Effector CD4-positive, alpha-beta T cell (primary cell): ENCODE data around the gene SLC7A5.
"Not testable (repeated sequence)": the region's sequence is repeated elsewhere in the genome, so short reads cannot be mapped to it uniquely, and the experiment has no call there.

Source experiments
- DNase-seq: peaks from one replicate; pipeline ENCODE4 v3.0.0-alpha.2; 2020

Gene SLC7A5

DNA sequence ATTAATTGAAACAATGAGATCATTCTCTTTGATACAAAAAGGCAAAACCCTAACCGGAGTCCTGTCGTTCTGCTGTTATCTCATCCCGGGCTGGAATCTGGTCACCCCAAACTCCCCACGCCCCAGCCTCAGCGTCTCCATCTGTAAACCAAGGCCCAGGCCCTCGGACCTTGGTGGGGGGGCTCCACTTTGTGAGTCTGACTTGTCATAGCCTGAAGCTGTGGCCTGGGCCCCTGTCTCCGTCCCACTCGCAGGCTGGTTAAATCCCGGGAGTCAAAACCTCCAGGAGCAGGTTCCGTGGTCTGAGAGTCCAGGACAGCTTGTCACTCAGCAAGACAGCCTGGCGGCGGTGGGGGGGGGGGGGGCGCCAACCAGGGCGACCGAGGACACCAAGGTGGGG, 50.0 kb downstream of the SLC7A5 start:
- no peak for DNase-seq

DNA sequence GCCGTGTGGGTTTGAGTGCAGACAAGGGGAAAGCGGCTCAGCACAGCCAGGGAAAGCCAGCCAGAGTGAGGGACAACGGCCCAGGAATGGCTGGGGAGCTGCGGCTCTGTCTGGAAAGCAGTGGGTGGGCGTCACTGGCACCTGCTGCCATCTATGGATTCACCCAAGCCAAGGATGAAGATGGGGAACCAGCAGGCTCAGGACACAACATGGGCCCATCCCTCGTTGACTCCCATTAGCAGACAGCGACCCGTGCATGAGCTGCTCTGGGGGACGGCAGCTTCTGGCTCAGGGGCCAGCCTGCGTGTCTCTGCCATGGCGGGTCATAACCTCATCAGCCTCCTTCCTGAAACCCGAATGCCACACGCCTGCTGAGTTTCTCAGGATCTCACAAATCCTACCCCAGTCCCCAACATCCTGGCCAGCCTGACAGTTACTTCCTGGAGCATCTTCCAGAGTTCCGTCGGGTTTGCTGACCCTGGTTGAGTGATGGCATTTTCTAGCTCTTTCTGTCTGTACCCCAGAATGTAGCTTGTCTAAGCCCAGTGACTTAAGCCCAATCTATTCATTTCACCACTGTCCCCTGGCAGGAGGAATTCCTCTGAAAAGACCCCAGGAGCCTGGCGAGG, 50.7 kb downstream of the SLC7A5 start:
- DNase-seq = no peak

DNA sequence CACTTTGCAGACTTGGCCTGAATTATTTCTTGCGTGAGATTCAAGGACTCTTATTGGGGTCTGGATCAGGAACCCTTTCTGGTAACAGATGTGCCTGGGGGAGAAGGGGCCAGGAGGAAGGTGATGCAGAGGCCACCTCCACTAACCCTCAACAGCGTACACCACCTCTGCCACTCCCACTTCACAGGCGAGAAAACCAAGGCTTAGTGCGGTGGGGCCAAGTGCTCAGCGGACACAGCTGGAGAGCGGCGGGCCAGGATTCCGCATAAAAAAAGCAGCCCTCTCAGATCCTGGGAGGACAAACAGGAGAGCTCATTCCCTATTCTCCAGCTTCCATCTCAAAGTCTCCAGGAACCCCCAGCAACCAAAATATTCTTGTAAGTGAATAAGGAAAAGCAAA, 51.4 kb downstream of the SLC7A5 start:
- DNase-seq = no peak

DNA sequence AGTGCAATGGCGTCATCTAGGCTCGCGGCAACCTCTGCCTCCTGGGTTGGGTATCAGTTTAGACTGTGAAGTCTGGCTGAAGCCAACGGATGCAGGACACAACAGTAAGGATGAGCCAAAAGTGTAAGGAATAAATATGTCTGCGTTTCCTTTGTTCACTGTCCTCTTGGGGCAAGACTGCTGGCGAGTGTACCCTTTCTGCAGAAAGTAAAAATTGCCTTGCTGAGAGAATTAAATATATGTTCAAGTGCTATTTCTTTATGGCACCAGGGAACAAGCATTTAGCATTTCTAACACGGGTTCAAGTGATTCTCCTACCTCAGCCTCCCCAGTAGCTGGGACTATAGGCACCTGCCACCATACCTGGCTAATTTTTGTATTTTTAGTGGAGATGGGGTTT, 51.9 kb downstream of the SLC7A5 start:
- not testable (repeated sequence) for DNase-seq

DNA sequence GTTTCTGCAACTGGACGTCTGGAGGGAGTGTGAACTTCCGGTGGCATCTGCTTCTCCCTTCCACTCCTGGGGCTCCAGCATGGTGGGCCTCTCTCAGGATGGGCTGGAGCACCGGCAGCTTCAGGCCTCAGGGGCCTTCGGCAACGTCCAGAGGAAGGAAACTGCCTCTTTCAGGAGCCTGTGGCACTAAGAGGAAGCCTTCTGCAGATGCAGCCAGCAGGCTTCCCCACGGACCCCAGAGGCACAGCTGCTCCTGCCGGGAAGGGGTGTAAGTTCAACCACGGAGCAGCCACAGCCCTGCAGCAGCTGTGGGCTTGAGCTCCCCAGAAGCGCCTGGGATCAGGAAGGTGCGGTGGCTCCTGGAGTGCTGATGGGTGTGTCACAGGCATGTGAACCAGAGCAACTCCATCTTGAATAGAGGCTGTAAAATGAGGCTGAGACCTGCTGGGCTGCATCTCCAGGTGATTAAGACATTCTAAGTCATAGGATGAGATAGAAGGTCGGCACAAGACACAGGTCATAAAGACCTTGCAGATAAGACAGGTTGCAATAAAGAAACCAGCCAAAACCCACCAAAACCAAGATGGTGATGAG, 52.7 kb downstream of the SLC7A5 start:
- no peak for DNase-seq

DNA sequence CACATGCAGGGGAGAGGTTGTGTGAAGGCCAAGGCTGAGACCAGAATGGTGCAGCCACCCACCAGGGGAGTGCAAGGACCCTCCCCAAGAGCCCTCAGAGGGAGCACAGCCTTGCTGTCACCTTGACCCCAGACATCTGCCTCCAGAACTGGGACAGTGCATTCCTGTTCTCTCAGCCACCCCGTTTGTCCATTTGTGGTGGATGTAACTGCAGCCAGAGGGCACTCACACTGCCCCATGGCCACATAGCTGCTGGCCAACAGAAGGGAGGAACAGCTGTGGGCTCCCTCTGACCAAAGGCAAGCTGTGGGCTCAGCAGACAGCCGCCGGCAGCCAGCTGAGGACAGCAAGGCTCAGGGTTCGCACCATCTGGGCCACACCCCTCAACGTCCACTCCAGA, 53.7 kb downstream of the SLC7A5 start:
- DNase-seq = no peak

DNA sequence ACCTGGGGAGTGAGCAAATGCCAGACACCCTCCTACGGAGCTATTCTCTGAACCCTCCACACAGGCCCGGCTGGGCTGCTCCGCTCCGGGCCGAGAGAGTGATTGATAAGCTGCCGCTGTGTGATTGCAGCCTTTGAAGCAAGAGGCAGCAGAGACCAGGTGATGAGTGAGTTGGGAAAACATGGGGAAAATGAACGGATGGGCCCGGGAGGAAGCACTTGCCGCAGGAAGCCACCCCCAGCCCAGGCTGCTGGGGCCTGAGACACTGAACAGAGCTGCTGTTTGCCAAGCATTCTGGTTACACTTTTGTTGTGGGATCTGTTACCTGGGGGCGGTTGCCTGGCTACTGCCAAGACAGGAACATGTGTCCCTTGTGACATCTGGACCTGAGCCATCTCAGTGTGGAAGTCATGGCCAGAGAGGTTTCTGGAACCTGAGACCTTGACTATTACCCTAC, 57.1 kb downstream of the SLC7A5 start:
- DNase-seq = no peak

DNA sequence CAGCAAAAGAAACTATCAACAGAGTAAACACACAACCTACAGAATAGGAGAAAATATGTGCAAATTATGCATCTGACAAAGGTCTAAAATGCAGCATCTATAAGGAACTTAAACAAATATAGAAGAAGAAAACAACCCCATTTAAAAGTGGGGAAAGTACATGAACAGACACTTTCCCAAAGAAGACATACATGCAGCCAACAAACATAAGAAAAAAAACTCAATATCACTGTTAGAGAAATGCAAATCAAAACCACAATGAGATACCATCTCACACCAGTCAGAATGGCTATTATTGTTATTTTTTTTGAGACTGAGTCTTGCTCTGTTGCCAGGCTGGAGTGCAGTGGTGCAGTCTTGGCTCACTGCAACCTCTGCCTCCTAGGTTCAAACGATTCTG, 57.9 kb downstream of the SLC7A5 start:
- not testable (repeated sequence) for DNase-seq

DNA sequence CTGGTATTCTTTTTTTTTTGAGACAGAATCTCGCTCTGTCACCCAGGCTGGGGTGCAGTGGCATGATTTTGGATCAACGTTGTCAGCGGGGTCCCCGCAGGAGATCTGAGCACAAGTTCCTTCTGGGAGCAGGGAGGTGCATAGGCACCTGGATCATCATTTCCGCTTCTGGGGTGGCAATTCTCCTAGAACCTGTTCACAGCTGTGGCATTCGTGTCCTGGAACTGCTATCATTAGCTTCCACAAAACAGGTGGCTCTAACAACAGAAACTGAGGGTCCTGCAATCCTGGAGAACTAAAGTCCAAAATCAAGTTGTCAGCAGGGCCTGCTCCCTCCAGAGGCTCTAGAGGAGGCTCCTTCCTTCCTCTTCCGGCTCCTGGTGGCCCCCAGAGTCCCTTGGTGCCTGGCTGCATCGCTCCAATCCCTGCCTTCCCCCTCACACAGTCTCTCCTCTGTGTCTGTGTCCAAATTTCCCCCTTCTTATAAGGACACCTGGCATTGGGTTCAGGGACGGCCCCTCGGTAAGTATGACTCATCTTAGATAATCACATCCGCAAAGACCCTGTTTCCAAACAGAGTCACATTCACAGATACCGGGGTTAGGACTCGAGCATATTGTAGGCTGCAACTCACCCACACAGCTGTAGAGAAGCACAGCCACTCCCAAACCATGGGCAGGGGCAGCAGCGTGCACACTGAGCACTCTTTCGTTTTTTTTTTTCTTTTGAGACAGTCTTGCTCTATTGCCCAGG, 60.0 kb downstream of the SLC7A5 start:
- no peak for DNase-seq

DNA sequence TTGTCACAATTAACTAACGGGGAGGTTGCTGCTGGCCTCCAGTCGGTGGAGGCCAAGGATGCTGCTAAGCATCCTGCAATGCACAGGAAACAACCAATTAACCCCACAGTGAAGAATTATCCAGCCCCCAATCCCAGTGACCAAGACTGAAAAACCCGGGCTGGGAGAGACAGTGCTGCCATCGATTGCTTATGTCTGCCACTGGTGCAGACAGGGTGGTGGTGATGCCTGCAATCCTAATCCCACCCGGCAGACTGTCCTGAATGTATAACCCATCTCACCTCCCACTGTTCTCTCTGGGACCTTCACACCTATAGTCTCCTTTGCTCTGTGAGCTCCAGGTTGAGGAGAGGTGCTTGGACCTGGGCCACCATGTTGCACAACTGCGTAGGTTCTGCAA, 61.2 kb downstream of the SLC7A5 start:
- DNase-seq = no peak

DNA sequence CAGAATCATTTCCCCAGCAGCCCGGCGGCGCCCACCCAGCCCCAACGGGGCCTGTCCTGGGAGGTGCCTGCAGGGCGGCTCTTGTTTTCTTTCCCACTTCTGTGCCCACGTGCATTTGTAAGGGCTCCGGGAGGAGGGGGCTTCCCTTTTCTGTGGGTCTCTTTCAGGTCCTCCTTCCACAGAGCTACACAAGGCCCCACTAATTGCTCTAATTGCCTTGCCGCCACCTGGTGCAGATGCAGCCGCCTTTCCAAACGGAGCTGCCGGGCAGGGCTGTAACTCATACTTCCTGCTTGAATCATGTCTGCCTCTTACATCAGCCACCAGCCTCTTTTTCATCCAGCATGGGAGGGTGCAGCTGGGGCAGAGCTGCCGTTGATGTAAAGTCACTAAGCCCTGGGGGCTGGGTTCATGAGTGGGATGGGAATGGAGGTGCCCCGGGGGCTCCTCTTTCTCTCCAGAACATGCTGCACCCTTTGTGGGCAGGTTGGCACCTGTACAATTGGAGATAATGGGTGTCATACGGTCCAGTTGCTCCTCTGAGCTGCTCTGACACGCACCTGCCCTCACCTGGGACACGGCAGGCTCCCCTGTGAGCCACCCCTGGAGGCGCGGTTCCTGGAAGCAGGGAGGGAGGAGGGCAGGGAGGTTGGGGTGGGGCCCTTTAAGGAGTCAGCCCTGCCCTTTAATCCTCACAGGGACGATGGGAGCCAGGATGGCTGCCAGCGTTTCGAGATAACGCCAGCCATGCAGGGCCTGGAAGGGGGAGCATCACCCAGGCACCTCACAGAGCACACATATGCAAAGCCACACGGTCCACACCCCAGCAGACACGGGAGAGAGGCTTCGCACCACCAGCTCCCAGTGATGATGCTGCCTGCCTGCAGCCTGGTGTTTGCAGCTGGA, 62.4 kb downstream of the SLC7A5 start:
- no peak for DNase-seq

DNA sequence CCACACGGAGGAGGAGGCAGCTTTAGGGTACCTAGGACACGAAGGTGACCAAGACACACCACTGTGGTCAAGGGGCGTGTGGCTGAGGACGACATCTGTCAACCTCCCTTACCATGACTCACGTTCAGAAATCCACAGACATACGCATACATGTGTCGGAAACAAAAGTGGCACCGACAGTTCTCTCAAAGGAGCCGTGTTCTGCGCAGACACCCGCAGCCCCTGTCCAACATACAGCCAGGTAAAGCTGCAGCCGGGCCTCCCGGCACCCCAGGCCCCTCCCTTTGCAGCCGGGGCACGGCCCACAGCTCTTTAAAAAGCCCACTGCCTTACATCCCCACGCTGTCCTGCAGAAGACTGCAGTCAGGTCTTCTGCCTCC, 63.1 kb downstream of the SLC7A5 start:
- no peak for DNase-seq

DNA sequence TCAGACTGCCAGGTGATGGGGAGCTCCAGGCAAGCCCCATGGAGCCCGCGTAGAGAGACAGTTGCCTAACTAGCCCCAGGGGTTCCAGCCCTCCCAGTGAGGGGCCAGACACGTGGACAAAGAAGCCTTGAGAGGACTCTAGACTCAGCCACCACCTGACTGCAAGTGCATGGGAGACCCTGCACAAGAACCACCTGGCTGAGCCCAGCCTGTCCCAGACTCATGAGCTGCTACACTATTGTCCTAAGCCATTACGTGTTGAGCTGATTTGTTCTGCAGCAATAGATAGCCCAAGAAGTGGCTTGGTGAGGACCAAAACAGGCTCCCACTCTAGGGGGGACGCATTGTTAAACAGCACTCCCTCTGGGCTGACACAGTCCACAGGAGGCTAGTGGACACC, 65.9 kb downstream of the SLC7A5 start:
- DNase-seq = no peak

DNA sequence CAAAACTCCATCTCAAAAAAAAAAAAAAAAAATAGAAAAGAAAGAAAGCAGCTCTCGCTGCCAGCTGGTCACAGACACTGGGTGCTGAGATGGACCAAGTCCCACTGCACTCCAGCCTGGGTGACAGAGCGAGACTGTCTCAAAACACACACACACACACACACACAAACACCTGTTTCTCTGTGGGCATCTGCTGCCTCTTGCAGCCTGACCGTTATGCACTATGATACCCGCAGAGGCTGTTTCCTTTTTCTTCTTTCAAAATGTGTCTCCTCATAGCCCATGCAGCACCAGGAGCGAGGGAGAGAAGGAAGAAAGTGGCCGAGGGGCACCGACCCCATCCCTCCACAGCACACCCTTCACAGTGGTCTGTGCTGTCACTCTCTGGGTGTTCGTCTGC, 66.6 kb downstream of the SLC7A5 start:
- no peak for DNase-seq

DNA sequence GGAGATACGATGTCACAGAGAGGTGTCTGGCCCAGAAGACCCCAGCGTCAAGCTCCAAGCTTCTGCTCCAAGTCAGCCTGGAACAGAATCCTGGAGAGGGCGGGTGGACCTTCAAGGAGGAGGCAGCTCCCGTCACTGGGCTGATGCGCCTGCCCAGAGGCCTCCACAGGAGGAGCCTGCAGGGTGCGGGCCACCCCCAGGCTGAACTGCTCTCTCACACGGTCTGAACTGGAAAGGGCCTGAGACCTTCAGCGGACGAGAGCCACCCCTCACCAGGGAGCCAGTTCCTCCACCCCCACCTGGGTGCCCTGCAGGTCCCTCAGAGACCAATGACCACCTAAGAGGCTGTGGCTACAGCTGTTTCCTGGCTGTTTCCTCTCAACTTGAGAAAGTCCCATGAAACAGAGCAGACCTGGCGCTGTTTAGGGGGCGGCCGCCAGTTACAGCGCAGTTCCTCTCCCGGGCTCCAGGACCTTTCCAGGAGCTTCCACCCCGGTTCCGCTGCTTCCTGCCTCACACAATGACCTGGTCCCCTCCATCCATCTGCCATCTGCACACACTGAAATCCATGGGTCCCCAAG, 67.5 kb downstream of the SLC7A5 start:
- no peak for DNase-seq

DNA sequence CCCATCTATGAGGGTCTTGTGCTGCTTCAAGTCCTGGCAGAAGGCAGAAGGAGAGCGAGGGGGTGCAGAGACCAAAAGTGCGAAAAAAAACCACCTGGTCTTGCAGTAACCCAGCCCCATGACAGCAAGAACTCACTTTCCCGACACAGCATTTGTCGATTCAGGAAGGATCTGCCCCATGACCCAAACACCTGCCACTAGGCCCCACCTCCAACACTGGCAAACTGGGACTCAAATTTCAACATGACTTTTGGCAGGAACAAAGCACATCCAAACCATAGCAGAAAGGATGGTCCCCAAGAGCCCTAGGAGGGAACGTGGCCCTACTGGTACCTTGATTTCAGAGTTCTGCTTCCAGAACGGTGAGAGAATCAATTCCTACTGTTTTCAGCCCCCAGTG, 68.8 kb downstream of the SLC7A5 start:
- no peak for DNase-seq

DNA sequence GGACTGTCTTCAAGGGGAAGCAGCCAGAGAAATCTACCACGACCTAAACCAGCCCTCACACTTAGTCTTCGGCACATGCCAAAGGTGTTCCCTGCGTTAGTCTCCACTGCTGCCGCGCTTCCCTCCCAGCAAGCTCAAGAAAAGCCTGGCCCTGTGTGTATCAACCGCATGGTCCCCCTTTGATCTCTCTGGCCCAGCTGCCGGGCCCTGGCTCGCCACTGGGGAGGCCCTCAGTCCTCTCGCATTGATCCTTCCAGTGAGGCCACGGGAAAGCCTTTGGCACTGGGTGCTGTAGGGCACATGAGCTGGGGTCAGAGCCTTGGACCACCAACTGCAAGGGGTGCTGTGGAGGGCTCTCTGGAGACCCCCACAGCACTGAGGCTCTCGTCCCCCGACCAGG, 74.0 kb downstream of the SLC7A5 start:
- DNase-seq = no peak

DNA sequence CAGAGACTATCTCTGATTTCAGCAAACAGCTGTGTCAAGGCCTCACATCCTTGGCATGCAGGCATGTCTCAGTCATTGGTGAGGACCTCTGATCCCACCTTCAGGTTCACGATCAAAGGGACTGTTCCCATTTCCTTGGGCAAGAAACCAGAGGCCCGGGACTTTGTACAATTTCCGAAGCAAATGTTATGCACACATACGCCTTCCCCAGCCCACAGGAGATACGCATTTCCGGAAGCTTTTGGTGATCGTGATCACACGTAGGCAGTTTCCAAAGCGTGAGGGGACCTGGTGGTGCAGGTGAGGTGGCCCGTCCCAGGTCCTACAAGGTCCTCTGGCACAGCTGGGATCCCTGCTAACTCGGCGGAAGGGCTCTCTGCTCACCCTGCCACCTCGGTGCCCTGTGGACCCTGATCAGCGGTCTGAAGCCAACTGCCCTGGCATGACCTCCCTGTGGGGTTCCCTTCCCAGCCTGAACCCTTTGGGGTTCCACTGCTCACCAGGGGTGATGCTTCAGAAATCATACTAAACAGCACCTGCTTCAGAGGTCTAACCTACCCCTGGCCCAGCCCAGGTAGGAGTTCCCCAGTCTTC, 74.7 kb downstream of the SLC7A5 start:
- no peak for DNase-seq

DNA sequence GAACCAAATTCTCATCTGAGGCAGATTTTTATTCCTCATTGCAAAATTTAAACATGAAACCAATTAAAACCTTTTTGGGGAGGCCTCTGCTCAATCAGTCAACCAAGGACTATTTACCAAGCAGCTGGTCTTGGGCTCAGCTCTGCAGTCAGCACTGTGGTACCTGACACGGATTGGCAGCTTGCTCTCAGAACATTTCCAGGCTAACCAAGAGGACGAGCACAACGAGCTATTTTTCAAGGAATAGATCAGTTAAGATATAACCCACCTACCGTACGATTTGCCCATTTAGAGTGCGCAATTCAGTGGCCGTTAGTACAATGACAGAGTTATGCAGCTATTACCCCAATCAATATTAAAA, 77.1 kb downstream of the SLC7A5 start:
- no peak for DNase-seq

DNA sequence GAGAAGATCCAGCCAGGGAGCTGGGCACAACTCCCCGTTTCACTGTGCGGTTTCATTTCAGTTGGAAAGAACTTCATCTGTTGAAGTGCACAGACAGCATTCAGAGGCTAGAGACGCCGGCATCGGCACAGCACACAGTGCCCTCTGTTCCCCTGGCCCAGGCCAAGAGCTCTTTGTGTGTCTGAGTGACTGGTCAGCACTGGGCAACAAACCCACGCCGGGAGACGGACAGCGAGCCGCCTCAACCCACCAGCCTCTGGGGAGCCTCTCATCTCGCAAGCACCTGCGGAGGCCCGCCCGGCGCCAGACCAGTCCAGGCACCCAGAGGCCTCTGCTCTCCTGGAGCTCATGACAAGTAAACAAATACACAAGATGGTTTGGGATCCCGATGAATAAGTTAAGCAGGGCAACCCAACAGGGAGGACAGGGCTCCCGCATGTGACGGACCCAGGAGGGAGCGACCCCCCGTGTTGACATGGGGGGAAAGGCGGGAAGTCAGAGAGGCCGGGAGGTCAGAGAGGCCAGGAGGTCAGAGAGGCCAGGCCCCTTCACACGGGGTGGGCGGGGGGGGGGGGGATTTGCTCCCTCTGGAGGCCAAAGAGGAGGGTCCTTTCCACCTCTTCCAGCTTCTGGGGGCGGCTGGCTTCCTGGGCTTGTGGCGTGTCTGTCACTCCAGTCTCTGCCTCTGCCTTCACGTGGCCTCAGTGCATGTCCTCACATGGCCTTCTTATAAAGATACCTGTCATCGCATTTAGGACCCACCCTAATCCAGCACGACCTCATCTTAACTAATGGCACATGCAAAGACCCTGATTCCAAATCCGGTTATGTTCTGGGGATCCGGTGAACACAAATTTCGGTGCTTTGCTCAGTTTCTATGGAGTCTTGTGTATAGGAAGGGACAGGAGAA, 77.8 kb downstream of the SLC7A5 start:
- no peak for DNase-seq

DNA sequence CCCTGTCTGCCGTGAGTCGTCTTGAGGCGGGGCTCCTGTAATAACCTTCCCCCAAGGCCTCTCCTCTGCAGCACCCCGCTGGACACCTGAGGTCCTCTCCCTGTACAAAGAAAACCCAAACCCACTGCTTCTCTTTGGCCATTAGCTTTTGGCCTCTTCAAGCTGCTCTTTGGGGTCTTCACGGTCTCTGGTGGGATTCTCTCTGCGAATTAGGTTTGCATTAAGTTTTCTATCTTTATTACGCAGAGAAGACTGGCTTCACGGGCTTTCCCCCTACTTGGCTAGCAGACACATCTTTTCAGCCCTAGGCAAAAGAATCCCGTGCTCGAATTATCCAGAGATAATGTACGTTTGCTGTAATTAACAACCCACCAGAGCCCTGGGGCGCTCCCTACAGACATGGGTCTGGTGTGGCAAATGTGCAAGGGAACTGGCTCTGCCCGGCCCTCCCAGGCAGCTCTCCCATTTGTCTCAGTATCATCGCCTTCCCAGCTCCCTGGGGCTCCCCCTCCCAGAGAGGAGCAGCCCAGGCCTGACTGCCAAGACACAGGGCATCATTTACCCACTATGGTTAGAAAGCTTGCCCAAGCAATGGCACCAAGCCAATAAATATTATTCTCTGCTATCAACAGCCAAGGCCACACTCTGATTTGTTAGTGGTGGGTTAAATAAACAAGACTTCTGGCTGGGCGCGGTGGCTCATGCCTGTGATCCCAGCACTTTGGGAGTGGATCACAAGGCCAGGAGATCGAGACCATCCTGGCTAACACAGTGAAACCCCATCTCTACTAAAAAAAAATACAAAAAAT, 78.8 kb downstream of the SLC7A5 start:
- DNase-seq = no peak
